DLD1 (cell line): ENCODE data around the gene PGBD1.

Experiments used
- in situ Hi-C: cut with HindIII; loops from 2 replicates; pipeline ENCODE4 v1.10.0; 2017; ENCODE audit warnings: low sequenced_read_pairs

PGBD1 gene

GRCh38 chr6:28333599-28334018 is 52.2 kb downstream of the PGBD1 start:
- in situ Hi-C loops = no loop called here

- in situ Hi-C loops = no loop called here
Observed at GRCh38 chr6:28334286-28335039, 53.1 kb downstream of the PGBD1 start.

- in situ Hi-C loops = no loop called here
Observed at GRCh38 chr6:28335040-28335563, 53.7 kb downstream of the PGBD1 start.

GRCh38 chr6:28335564-28336283 is 54.4 kb downstream of the PGBD1 start, which contains the start of gene ZSCAN31:
ZSCAN31 (minus strand) TSS chr6:28336148; CDS start chr6:28329683, 6,465 bp downstream.
- in situ Hi-C loops = no loop called here

GRCh38 chr6:28336284-28337120 is 55.1 kb downstream of the PGBD1 start:
- in situ Hi-C loops = no loop called here

- in situ Hi-C loops = no loop called here
Observed at GRCh38 chr6:28337121-28337520, 55.7 kb downstream of the PGBD1 start.

- in situ Hi-C loops = no loop called here
Observed at GRCh38 chr6:28340310-28341095, 59.1 kb downstream of the PGBD1 start.

GRCh38 chr6:28343898-28344677 is 62.7 kb downstream of the PGBD1 start:
- in situ Hi-C loops = no loop called here

GRCh38 chr6:28345201-28345600 is 63.8 kb downstream of the PGBD1 start:
- in situ Hi-C loops = no loop called here

GRCh38 chr6:28347119-28347518 is 65.7 kb downstream of the PGBD1 start:
- in situ Hi-C loops = no loop called here

- in situ Hi-C loops = no loop called here
Observed at GRCh38 chr6:28349344-28349891, 68.0 kb downstream of the PGBD1 start.

- in situ Hi-C loops = no loop called here
Observed at GRCh38 chr6:28349892-28350737, 68.7 kb downstream of the PGBD1 start, which contains the start of gene ZKSCAN3. ZKSCAN3 (plus strand) TSS chr6:28349947; CDS start chr6:28359587, 9,640 bp downstream.

- in situ Hi-C loops = no loop called here
Observed at GRCh38 chr6:28351087-28351486, 69.7 kb downstream of the PGBD1 start.

GRCh38 chr6:28351493-28351925 is 70.1 kb downstream of the PGBD1 start:
- in situ Hi-C loops = no loop called here
